Endodermal cell (in vitro differentiated cells): Measurements from ENCODE around the gene PSMG3. TPM values are rescaled to one million over a fixed set of nuclear protein-coding genes. Genes with fewer than 3 reads are reported as not detected.

Source experiments
- DNase-seq: peaks from one replicate; pipeline ENCODE4 v3.0.0-alpha.2; 2017
- H3K27ac ChIP-seq: 2 replicates; pipeline ENCODE4 v1.5.1; 2013; ENCODE audit warnings: mild to moderate bottlenecking, low read depth, low read length, moderate library complexity
- H3K27me3 ChIP-seq: 2 replicates; pipeline ENCODE4 v1.6.1; 2013; ENCODE audit warnings: mild to moderate bottlenecking, low read length, moderate library complexity; ENCODE audit not compliant: insufficient read depth, control insufficient read depth, poor library complexity, severe bottlenecking
- H3K36me3 ChIP-seq: 2 replicates; pipeline ENCODE4 v1.7.0; 2013; ENCODE audit warnings: mild to moderate bottlenecking, low read length, moderate library complexity; ENCODE audit not compliant: control insufficient read depth, insufficient read depth
- H3K4me1 ChIP-seq: one replicate; pipeline ENCODE4 v1.7.0; 2013; ENCODE audit warnings: low read length; ENCODE audit not compliant: control insufficient read depth, insufficient read depth
- H3K4me3 ChIP-seq: 2 replicates; pipeline ENCODE4 v1.5.1; 2013; ENCODE audit warnings: mild to moderate bottlenecking, low read length, moderate library complexity
- H3K9ac ChIP-seq: 2 replicates; pipeline ENCODE4 v1.6.1; 2013; ENCODE audit warnings: mild to moderate bottlenecking, low read length, moderate library complexity; ENCODE audit not compliant: poor library complexity, severe bottlenecking; ENCODE audit errors: extremely low read depth
- H3K9me3 ChIP-seq: 2 replicates; pipeline ENCODE4 v1.6.1; 2013; ENCODE audit warnings: mild to moderate bottlenecking, low read length, moderate library complexity; ENCODE audit not compliant: control insufficient read depth
- H3K27ac Mint-ChIP-seq: 2 replicates; pipeline ENCODE4 v1.8.0; 2020; ENCODE audit warnings: mixed read lengths
- H3K27me3 Mint-ChIP-seq: 2 replicates; pipeline ENCODE4 v1.8.0; 2021; ENCODE audit warnings: mild to moderate bottlenecking, mixed read lengths; ENCODE audit not compliant: insufficient read depth
- H3K36me3 Mint-ChIP-seq: 2 replicates; pipeline ENCODE4 v1.8.0; 2020; ENCODE audit warnings: low read depth, mixed read lengths
- H3K4me1 Mint-ChIP-seq: 2 replicates; pipeline ENCODE4 v1.8.0; 2020; ENCODE audit warnings: mixed read lengths
- H3K4me3 Mint-ChIP-seq: 2 replicates; pipeline ENCODE4 v1.8.0; 2020; ENCODE audit warnings: mild to moderate bottlenecking, moderate library complexity, mixed read lengths
- H3K9me3 Mint-ChIP-seq: 2 replicates; pipeline ENCODE4 v1.8.0; 2020; ENCODE audit warnings: mild to moderate bottlenecking, mixed read lengths
- WGBS, 2 experiments: methylation state at CpG; one replicate each; pipeline versions ENCODE4 v1.1.5 to v1.1.7; 2013; ENCODE audit warnings: missing lambda C conversion rate in 2 of 2, mixed read lengths in 1 of 2; ENCODE audit not compliant: insufficient coverage in 1 of 2, insufficient read length in 1 of 2; 5-methylcytosine and 5-hydroxymethylcytosine counted together
- total RNA-seq, 2 donors: library from RNA; stranded (reverse); fragmentation: NEBNext Ultra II Directional in 1 of 2; extraction: Animal tissue kit (Norgen Biotek cat#: 25700) in 1 of 2; gene quantifications; 2 replicates in 1 of 2; 3 replicates in 1 of 2; pipeline ENCODE4 v1.2.1, GENCODE V29; 2021
- TF ChIP-seq, protein P1 (sequence below): fragments of 200-600 bp; sonication (generic); conservative IDR thresholded peaks from 2 replicates; pipeline ENCODE4 v1.5.0; 2021; ENCODE audit warnings: antibody characterized with exemption, mild to moderate bottlenecking

PSMG3 gene
- total RNA-seq, 2 donors from 2014 or later = 30.1 to 44.3 TPM

DNA sequence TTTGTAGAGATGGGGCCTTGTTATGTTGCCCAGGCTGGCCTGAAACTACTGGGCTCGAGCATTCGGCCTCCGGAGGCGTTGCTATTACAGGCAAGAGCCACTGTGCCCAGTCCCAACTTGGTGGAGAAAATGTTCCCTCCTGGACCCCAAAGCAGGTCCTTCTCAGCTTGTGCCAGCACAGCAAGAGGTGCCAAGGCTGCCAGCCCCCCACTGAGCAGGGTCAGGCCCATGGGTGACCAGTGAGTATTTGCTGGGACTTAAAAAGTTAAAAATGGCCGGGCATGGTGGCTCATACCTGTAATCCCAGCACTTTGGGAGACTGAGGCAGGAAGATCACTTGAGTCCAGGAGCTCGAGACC lies 34.8 kb downstream of the PSMG3 start:
- H3K9me3 Mint-ChIP-seq = no peaks in the 10 kb centered on the region
- no peak overlapping the region for H3K9ac ChIP-seq
- H3K4me1 ChIP-seq = peaks cover 11% of the 10 kb centered on the region

DNA sequence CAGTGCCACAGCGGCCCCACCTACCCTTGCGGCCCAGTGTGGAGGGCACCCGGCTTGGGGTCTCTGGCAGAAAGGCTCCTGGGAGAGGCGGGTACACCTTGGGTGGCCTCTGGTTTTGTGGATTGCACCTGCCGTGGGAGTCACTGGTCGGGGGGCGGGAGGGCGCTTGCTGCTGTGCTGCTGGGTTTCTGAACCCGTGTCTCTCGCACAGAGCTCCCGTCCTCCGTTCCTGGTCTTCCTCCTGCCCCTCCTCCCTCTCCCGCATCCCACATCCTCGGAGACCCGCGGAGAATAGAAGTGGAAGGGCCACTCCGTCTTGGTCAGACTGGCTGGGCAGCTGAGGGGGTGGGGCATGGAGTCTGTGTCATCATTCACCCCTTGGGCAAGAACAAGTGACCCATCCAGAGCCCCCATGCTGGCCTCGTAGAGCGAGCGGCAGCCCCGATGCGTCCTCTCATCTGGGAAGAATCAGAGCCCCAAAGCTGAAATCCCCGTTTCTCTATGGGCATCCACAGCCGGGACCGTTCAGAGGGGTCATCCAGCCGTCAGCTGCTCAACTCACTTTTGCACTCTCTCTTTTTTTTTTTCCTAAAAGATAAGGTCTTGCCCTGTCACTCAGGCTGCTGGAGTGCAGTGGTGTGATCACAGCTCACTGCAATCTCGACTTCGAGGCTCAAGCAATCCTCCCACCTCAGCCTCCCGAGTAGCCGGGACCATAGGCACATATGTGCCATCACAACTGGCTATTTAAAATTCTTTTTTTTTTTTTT lies 35.3 kb downstream of the PSMG3 start:
- Histone ChIP-seq H3K36me3 (no peaks in the 10 kb centered on the region), H3K9ac (no peak overlapping the region), H3K9me3 (no peaks in the 10 kb centered on the region), H3K4me3 (no peak overlapping the region), H3K27me3 (no peaks in the 10 kb centered on the region), H3K4me1 (peaks cover 11% of the 10 kb centered on the region), H3K27ac (no peak overlapping the region)
- Mint-ChIP-seq H3K4me1 (peaks cover 21% of the 10 kb centered on the region), H3K27me3 (no peaks in the 10 kb centered on the region), H3K9me3 (no peaks in the 10 kb centered on the region), H3K27ac (peak overlapping the region; percentile 17), H3K4me3 (no peak overlapping the region), H3K36me3 (no peaks in the 10 kb centered on the region)
- peak; percentile 51 for DNase-seq
- 80 to 92% methylated on average over 25 to 30 of the region's 30 CpGs for WGBS, 2 experiments
- TF ChIP-seq, protein P1, sequence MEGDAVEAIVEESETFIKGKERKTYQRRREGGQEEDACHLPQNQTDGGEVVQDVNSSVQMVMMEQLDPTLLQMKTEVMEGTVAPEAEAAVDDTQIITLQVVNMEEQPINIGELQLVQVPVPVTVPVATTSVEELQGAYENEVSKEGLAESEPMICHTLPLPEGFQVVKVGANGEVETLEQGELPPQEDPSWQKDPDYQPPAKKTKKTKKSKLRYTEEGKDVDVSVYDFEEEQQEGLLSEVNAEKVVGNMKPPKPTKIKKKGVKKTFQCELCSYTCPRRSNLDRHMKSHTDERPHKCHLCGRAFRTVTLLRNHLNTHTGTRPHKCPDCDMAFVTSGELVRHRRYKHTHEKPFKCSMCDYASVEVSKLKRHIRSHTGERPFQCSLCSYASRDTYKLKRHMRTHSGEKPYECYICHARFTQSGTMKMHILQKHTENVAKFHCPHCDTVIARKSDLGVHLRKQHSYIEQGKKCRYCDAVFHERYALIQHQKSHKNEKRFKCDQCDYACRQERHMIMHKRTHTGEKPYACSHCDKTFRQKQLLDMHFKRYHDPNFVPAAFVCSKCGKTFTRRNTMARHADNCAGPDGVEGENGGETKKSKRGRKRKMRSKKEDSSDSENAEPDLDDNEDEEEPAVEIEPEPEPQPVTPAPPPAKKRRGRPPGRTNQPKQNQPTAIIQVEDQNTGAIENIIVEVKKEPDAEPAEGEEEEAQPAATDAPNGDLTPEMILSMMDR = no peak

More for the DNA sequence above, 34.8 kb downstream of the PSMG3 start:
- Mint-ChIP-seq H3K36me3 (no peaks in the 10 kb centered on the region), H3K27ac (no peak overlapping the region), H3K27me3 (no peaks in the 10 kb centered on the region), H3K4me1 (peaks cover 21% of the 10 kb centered on the region), H3K4me3 (no peak overlapping the region)
- Histone ChIP-seq H3K4me3 (no peak overlapping the region), H3K36me3 (no peaks in the 10 kb centered on the region), H3K27me3 (no peaks in the 10 kb centered on the region), H3K27ac (no peak overlapping the region), H3K9me3 (no peaks in the 10 kb centered on the region)
- no peak for DNase-seq
- 73 to 83% methylated on average over 6 of the region's 6 CpGs for WGBS, 2 experiments
- TF ChIP-seq, protein P1 = no peak

DNA sequence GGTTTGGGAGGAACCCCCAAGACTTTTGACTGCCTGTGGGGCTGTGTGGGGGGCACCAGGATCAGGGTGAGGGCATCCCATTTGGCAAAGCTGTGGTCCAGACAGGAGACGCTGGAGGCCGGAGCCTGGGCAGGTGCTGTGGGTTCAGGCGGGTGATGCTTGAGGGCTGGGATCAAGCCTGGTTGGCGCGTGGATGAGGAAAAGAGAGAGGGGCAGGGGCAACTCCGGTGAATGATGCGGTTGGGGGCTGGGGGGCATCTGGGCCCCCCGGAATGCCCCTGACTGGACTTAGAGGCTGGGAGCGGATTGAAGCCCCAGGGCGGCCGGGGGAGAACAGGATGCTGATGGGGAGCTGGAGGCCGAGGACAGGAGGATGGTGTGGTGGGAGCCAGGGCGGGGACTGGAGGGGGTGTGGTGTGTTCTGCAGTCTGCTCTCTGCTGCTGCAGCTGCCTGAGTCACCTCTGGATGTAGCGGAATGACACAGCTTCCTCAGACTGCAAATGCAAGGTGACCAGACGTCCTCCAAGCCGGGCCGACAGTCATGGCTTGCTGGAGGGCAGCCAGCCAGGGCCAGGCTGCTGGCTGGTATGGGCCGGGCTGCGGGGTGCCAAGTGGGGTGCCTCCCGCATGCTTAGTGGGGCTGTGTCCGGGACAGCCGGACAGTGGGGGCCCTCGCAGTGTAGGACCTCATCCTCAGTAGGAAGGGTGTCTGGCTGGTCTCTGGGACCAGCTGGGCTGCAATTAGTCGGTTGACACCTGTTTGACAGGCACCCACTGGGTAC lies 36.1 kb downstream of the PSMG3 start:
- no peaks in the 10 kb centered on the region for H3K9me3 Mint-ChIP-seq
- Histone ChIP-seq H3K9ac (no peak overlapping the region), H3K27ac (no peak overlapping the region), H3K36me3 (no peaks in the 10 kb centered on the region), H3K4me3 (no peak overlapping the region), H3K4me1 (peaks cover 11% of the 10 kb centered on the region), H3K9me3 (no peaks in the 10 kb centered on the region), H3K27me3 (no peaks in the 10 kb centered on the region)
- H3K27me3 Mint-ChIP-seq = no peaks in the 10 kb centered on the region
- no peak overlapping the region for H3K4me3 Mint-ChIP-seq
- H3K4me1 Mint-ChIP-seq = peaks cover 21% of the 10 kb centered on the region
- no peaks in the 10 kb centered on the region for H3K36me3 Mint-ChIP-seq
- WGBS, 2 experiments = 85 to 87% methylated on average over 10 to 24 of the region's 24 CpGs
- DNase-seq = peak; percentile 74
- peak overlapping the region; percentile 46 for H3K27ac Mint-ChIP-seq
- TF ChIP-seq, protein P1 = no peak
